HG03439 (cell line): ENCODE measurements around the gene DNAI2.

ENCODE experiments used
- ATAC-seq: cut with Tn5 transposase; IDR thresholded peaks from one replicate; pipeline ENCODE4 v1.9.1; 2021; ENCODE audit warnings: mild to moderate bottlenecking, moderate library complexity; ENCODE audit not compliant: unreplicated experiment

DNAI2 gene

DNA sequence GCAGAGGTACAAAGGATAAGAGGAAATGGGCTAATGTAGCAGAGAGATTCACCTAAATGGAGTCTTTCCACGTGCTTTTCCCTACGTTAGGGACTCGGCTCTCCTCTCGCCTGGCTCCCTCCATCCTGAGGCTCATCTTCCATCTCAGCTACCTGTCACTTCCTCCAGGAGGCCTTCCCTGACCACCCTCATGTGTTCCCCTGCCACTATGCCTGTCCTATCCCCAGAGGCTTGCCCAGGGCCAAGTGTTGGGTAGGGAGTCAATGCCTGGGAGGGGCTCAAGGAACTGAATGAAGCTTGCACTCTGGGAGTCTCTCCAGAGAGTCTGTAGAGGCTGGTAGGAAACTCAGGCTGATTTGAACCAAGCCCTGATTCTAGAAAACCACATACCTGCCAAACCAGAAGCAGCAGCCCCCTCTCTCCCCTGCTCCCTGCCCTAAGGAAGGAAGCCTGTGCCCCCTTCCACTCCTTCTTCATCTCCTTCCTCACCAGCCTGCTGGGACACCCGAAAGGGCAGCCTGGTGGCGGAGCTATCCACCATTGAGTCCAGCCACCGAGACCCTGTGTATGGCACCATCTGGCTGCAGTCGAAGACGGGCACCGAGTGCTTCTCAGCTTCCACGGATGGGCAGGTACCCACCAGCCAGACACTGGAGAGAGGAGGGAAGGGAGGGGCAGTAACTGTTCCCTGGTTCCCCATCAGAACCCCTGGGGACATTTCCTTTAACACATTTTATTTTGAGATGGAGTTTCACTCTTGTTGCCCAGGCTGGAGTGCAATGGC is 25.4 kb downstream of the DNAI2 start:
- no peak for ATAC-seq

DNA sequence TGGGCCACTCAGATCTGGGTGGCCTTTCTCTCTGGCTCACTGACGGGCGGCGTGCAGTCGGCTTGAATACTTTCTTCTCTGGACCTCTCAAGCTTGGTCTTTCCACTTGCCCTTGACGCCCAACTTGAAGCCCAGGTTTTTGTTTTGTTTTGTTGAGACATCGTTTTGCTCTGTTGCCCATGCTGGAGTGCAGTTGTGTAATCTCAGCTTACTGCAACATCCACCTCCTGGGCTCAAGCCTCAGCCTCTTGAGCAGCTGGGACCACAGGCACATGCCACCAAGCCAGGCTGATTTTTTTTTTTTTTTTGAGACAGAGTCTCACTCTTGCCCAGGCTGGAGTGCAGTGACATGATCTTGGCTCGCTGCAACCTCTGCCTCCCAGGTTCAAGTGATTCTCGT is 29.3 kb downstream of the DNAI2 start:
- no peak for ATAC-seq

DNA sequence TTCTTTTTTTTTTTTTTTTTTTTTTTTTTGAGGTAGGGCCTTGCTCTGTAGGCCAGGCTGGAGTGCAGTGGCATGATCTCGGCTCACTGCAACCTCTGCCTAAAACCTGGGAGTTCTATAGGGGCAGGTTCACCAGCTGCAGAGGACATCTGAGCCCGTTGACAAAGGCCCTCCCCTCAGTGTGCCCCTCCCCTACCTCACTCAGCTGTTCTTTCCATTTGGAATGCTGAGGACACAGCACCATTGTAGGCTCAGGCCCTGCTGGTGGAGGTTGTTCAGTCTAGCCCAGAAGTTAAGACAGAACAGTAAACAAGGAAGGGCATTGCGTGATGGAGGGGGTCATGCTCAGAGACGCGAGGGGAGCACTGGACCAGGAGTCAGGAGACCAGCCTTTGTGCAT is 30.1 kb downstream of the DNAI2 start:
- ATAC-seq: no peak

DNA sequence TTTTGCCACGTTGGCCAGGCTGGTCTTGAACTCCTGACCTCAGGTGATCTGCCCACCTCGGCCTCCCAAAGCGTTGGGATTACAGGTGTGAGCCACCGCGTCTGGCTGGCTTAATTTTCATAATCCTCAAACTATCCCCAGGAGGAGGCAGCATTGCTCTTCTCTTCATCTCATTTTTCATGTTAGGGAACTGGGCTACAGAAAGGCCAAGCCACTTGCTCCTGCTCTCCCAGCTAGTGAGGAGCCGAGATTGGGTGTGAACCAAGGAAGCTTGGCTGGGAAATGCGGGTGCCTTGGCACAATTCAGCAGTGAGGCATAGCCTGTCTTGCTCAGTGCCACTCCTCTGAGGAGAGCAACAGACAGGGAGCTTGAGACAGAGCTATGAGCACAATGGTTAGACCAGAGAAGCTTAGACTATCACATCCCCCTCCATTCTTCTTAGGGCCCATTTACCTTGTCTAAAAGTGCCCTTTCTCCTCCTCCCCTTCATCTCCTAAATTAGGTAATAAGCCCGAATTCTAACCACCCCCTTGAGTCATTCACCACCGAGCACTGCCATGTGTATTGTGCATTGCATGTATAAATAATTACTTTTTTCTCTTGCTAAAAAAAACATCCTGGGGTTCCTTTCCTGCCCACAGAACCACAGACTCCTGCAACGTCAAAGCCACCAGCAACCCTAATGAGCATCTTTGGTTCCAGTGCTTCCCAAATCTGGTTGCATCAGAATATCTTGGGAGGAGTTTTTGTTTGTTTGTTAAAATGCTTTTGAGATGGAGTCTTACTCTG is 32.0 kb downstream of the DNAI2 start:
- no peak for ATAC-seq

DNA sequence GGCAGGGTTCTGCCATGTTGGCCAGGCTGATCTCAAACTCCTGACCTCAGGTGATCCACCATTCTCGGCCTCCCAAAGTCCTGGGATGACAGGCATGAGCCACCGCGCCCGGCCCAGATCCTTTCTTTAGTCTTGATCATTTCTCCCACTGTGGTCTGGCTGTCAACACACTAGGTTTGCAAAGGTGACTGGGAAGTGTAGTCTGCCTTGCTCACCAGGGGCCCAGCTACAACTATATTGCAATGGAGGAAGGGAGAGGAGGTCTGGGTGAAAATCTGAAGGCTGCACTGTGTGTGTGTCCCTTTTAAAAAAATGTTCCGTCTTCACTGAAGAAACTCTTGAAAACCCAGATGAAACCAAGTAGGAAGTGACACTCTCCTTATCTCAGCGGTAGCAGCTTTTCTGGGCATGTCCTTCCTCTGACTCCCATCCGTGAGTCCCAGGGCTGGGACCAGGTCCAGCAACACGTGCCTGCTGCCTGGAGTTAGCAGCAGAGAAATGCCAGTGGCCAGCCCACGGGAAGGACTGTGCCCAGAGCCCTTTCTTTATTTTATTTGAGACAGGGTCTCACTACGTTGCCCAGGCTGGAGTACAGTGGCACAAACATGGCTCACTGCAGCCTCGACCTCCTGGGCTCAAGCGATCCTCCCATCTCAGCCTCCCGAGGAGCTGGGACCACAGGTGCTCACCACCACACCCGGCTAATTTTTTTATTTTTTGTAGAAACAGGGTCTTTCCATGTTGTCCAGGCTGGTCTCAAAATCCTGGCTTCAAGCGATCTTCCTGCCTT is 34.1 kb downstream of the DNAI2 start:
- ATAC-seq: no peak

DNA sequence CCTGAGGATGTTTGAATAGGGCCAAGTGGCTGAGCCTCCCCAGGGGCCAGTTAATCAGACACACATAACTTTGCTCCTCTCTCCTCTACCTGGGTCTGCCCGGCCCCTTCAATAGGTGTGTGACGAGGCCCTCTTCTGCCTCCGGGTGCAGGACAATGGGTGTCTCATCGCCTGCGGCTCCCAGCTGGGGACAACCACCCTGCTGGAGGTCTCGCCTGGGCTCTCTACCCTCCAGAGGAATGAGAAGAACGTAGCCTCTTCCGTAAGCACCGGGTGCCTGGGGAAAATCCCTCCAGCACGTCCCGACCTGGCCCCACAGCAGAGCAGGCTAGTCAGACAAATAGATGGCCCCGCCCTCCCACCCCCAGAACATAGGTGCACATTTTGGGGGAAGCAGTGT is 35.9 kb downstream of the DNAI2 start:
- ATAC-seq: no peak

DNA sequence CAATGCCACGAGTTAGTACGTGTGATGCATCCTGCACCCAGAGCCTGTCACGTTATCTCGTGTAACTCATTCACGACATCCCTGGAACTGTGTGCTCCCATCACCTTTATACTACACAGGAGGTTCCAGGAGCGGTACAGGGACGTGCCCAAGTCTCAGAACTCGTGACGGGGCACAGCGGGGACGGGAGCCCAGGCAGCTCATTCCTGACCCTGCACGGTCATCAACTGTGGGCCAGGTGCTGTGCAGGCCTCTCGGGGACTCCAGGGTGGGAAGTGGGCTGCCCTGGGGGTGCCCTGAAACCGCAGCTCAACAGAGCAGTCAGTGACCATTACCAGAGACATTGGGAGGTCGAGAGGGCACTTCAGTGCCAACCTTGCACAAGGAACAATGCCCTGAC is 40.8 kb downstream of the DNAI2 start:
- ATAC-seq: no peak

DNA sequence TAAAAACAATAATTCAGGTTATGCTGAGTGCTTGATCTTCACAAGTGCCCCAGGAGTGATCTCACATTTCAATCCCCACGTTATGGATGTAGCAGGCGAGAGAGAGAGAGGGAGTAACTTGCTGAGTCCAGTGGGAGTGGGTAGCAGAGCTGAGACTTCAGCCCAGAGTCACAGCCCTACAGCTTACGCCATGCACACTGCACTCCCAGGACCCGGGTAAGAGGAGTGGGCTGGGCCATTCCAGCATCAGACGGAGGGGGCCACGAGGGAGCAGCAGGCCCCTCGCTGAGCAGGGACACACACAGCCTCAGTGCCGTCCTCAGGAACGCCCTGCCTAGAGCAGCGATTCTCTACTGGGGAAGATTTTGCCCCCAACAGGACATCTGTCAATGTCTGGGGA is 42.2 kb downstream of the DNAI2 start:
- ATAC-seq: no peak

DNA sequence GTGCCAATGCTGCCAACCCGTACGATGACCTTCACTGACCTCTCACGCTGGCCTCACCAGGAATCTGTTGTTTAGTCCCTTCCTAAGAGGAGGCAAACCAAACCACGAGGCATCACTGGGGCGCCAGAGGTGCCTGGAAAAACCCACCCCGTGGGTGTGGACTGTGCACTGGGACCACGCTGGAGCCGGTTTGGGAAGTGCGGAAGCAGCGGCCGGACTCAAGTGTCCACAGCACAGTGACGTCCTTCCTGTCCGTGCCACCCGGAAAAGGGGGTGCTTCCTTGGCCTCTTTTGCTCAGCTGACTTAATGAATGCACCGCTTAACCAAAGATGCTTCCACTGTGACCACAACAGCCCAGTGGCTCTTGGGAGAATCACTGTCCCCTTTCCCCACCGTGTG is 43.0 kb downstream of the DNAI2 start:
- ATAC-seq: no peak

DNA sequence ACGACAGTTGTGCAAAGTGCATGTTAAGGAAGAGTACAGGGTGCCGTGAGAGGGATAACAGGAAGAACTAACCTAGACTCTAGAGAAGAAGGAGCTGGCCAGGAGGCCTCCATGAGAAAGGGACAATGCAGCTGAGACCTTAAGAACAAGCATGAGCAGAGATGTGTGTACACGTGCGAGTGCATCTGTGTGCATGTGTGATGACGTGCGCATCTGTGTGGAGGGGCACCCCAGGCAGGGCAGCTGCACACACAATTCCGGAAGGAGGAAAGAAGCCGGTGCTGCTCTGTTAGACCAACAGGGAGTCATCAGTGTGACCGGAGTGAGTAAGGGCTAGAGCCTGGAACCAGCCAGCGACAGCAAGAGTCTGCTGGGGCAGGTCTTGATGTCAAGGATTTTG is 44.4 kb downstream of the DNAI2 start:
- no peak for ATAC-seq

DNA sequence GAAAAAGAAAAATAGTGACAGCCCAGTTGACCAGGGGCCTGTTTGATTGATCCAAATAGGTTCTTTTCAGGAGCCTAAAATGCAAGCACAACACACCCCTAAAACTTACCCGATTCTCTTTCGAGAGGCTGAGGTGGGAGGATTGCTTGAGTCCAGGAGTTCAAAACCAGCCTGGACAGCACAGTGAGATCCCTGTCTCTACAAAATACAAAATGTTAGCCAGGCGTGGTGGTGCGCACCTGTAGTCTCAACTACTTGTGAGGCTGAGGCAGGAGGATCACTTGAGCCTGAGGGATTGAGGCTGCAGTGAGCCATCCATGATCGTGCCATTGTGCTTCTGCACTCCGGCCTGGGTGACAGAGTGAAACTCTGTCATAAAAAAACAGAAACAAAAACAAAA is 50.5 kb downstream of the DNAI2 start:
- ATAC-seq: no peak

DNA sequence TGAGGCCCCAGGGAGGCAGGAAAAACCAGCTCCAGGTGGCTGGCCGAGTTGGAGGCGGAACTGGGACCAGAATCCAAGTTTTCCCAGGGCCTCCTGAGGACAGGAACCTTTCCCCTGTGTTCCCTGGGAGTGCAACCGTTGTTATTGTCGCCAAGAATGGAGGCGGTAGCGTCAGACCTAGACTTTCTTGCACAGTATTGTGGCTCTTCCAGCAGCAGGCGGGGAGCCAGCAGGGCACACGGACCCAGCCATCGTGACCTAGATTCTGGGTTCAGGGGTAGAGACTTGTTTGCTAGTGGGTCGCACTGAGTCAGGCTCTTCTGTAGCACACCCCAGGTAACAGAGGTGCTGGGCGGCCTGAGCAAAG is 51.3 kb downstream of the DNAI2 start:
- no peak for ATAC-seq

DNA sequence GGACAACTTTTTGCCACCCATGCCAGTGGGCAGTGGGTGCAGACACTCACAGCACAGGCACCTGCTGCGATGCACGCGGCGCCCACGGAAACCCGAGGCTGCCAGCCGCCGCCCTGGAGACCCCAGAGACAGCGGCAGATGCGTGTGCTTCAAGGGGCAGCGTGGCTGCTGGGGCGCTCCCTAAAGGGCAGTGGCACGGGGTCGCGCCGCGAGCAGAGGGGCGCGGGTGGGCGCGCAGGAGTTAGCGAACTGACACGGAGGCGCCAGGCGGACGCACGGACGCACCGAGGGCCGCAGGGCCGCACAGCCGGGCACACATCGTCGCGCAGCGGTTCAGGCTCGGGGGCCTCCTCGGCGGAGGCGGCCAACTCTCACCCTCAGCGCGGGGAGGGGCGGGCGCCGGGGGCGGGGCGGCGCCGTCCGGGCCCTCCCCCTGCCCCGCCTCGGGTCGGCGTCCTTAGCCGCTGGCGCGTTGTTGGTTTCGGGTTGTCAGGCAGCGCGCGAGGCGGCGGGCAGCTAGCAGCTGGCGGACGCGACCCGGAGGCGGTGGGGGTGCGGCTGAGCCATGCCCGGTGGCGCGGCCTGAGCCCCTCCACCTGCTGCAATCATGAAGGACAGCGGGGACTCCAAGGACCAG is 51.8 kb downstream of the DNAI2 start, which contains the start of gene KIF19:
KIF19 (plus strand) TSS at position 484 of the 637 bp plus-strand sequence; CDS start at position 608, 124 bp downstream.
- no peak for ATAC-seq

DNA sequence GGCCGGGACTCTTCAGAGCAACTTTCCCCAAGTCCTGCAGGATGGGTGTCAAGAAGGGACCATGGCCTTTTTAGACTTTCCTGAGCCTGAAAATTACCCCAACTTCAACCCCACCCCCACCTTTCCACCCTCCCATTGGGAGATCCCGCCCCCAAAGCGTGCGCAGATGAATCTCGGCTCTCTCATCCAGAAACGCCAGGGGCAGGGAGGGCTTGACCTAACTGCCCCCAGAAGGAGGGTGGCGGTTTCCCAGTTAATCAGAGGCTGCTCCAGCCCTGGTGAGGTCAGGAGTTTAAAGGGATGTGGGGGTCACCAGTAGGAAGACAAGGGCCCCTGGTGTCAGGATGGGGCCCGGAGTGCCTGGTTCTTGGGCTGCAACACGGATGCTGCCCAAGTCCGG is 52.5 kb downstream of the DNAI2 start:
- no peak for ATAC-seq

DNA sequence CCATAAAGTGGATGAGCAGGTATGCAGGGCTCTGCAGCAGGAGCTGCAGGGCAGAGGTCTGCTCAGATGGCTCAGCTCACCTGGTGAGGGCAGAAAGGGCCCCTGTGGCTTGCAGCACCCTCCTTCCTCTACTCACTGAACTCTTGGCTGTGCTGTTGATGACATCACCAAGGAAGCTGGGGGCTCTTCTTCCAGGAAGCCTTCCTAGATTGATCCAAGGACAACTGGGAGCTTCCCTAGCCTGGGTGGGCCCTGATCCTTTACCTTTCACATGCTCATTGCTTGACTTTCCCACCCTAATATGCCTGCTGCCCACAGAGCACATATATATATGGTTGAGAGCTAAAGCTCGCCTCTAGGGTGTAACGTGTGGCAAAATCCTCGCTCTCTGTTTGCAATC is 54.5 kb downstream of the DNAI2 start:
- no peak for ATAC-seq

DNA sequence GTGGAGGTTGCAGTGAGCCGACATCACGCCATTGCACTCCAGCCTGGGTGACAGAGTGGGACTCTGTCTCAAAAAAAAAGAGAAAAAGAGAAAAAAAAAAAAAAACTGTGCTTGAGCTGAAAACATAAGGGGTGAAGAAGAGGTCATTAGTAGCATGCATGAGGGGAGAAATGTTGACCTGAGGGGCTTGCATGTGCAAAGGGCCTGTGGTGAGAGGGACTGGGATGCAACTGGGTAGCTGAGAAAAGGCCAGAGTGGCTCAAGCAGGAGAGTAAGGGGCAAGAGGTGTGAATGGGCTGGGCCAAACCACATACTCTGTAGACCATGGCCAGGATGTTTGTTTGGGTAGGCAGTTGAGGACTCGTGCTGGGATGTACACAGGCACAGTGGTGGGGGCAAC is 55.3 kb downstream of the DNAI2 start:
- ATAC-seq: no peak

DNA sequence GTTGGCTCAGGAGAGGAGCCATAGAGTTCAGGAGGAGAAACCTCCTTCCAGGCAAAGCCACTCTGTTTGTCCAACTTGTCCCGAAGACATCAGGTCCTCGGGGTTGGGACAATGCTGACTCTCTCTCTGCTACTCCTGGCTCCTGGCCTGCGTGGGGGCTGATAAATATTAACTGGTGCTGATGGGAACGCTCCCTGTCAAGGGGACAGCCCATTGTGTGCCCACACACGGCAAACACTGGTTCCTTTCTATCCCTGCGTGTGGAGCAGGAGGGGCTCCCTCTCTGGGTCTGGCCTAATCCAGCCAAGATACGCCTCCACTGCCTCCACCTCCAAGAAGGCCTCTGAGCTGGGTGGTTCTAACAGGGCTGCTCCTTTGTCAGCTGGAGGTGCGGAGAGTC is 56.4 kb downstream of the DNAI2 start:
- no peak for ATAC-seq

DNA sequence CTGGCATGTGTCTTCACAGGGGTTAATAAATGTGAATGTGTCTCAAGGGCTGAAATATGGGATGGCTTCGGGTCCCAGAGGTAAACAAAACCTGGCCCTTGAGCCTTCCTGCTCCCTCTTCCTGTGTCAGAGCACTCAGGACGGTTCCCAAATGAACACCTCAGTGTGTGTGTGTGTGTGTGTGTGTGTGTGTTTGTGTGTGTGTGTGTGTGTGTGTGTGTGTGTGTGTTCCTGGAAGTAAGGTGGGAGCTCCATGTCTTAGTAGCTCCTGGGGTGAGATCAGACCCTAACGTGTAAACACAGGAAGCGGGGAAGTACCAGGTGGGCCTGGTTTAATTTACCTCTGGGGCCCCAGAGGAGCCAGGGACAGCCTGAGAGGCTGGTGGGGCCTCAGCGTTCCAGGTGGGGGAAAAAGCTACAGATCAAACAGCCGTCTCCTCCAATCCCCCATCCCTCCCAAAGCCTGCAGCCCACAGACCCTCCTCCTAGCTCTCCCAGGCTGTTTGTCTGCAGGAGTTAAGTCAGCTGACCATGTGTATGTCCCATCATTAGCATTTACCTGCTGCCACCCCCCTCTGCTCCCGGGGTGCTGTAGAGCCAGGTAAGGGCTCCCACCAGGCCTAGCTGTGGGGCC is 58.1 kb downstream of the DNAI2 start:
- no peak for ATAC-seq

DNA sequence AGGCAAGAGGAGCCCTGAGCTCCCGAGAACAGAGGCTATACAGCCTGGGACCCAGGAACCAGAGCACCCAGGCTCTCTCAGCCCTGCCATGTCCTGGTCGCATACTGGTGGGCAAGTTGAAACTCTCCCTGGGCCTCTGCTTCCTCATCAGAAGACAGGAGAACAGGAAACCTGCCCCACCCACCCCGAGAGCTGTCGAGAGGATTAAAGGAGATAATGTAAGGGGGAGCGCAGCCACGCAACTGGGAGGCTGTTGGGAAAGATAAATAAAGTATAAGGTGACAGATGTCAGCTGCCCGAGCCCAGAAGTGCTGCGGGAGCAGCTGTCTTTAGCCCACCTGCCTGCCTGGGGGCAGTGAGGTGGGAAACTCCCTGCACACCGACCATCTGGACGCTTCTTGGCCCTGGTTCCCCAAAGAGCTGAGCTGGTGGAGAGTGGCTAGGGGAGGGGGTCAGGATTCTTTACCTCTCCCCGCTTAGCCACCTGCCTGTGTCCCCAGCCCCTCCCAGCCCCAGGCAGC is 58.8 kb downstream of the DNAI2 start:
- no peak for ATAC-seq

DNA sequence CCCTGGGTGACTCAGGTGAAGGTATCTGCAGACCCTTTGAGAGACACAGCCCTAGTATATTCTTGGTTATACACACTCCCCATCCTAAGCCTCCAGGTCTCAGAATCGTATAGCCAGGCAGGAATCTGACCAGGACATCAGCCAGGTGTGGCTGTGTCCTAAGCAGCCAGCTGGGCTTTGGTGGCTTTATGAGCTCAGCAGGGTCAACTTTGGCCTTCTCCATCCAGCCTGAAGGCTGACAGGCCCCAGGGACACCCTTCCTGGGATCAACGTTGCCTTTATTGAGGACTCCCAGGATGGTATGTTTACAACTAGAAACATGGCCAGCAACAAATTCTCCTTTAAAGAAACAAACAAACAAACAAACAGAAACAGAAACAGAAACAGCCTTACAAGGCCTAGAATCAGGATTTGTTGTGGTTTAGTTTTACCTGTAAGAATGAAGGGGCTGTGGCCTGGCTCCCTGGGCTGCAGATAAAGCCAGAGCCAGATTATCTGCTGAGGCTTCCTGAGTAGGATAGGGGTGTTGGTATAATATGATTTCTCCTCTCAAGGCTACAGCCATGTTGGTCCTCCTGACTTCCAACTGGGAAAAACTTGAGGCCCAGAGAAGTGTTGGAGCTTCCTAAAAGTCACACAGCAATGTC is 60.5 kb downstream of the DNAI2 start:
- no peak for ATAC-seq
